ENCODE results near the gene FAM149A. TPM values are rescaled to one million over a fixed set of nuclear protein-coding genes. Genes with fewer than 3 reads are reported as not detected.
A peak's percentile ranks its signal among the peaks of the same experiment; 100 is the strongest.

Gene FAM149A
- total and polyA plus RNA-seq, 12 donors: 1.3 to 6.8 (median 3.3) TPM

DNA sequence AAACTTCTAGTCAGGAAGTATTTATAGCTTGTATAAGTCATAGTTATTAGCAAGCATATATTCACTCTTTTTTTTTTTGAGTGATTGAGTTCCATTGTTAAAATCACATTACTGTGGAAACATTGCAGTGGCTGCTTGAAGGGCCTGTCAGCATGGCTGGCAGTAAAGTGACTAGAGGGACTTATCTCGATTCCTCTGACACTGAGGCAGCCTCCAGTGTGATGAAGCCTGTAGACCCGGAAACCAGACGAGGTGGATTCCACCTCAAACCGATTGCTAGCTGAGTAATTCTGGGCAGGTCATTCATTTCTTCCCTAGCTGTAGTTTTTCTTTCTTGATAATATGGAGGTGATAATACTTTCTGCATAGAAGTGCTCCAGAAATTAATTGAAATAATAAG is 4.7 kb downstream of the FAM149A start:
- WGBS, 4 donors: 79 to 89% (median 83%) methylated on average over 4 of the region's 4 CpGs
- intact Hi-C loops (cut with DNase I): no loop called here
- H3K4me3 ChIP-seq: no peak overlapping the region
- no peaks in the 10 kb centered on the region for H3K27me3 ChIP-seq
- no peaks in the 10 kb centered on the region for H3K36me3 ChIP-seq (replicated peaks in 1 of 2)
- H3K27ac ChIP-seq: no peak overlapping the region
- no peak for DNase-seq
- peaks cover 9 to 13% of the 10 kb centered on the region in 2 donors for H3K4me1 ChIP-seq (replicated peaks in 1 of 2)
- no peaks in the 10 kb centered on the region for H3K9me3 ChIP-seq (replicated peaks in 1 of 3)
- TF ChIP-seq POLR2A (IDR thresholded peaks at IDR 0.05): no peak
- TF ChIP-seq, protein P1, sequence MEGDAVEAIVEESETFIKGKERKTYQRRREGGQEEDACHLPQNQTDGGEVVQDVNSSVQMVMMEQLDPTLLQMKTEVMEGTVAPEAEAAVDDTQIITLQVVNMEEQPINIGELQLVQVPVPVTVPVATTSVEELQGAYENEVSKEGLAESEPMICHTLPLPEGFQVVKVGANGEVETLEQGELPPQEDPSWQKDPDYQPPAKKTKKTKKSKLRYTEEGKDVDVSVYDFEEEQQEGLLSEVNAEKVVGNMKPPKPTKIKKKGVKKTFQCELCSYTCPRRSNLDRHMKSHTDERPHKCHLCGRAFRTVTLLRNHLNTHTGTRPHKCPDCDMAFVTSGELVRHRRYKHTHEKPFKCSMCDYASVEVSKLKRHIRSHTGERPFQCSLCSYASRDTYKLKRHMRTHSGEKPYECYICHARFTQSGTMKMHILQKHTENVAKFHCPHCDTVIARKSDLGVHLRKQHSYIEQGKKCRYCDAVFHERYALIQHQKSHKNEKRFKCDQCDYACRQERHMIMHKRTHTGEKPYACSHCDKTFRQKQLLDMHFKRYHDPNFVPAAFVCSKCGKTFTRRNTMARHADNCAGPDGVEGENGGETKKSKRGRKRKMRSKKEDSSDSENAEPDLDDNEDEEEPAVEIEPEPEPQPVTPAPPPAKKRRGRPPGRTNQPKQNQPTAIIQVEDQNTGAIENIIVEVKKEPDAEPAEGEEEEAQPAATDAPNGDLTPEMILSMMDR (IDR thresholded peaks at IDR 0.05): no peak

- 63 to 78% (median 73%) methylated on average over 2 of the region's 2 CpGs for WGBS, 4 donors
- intact Hi-C loops (cut with DNase I): no loop called here
Measured at GRCh38 chr4:186116697-186117096, 12.2 kb downstream of the FAM149A start.

DNA sequence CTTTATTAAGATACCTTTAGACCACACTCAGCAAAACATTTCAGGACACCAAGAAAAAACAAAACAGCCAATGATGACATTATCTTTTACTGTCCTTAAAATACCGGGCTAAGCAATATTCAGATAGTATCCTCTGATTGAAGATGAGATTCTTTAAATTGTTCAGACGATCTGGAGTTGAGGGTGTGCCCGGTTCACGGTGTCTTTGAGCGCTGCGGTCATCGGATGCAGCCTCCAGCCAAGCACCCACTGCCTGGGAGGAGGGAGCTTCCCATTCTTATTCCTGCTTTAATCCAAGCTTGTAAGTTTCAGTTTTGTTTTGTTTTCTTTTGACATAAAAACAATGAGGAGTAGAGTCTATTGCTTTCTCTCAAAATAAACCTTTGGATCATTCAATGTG is 14.1 kb downstream of the FAM149A start:
- intact Hi-C loops (cut with DNase I): no loop called here
- Histone ChIP-seq H3K4me1 (replicated peaks in 1 of 2) (no peaks in the 10 kb centered on the region), H3K27ac (no peak overlapping the region), H3K4me3 (peak overlapping the region in 1 of 4 donors; percentile 11), H3K36me3 (replicated peaks in 1 of 2) (no peaks in the 10 kb centered on the region), H3K27me3 (no peaks in the 10 kb centered on the region), H3K9me3 (replicated peaks in 1 of 3) (no peaks in the 10 kb centered on the region)
- WGBS, 4 donors: 41 to 49% (median 47%) methylated on average over 7 of the region's 7 CpGs
- DNase-seq: no peak
- TF ChIP-seq, protein P1 (IDR thresholded peaks at IDR 0.05): no peak
- TF ChIP-seq POLR2A (IDR thresholded peaks at IDR 0.05): no peak

More at GRCh38 chr4:186116697-186117096, 12.2 kb downstream of the FAM149A start:
- Histone ChIP-seq H3K4me1 (replicated peaks in 1 of 2) (no peaks in the 10 kb centered on the region), H3K27ac (no peak overlapping the region), H3K27me3 (no peaks in the 10 kb centered on the region), H3K36me3 (replicated peaks in 1 of 2) (no peaks in the 10 kb centered on the region), H3K4me3 (no peak overlapping the region), H3K9me3 (replicated peaks in 1 of 3) (no peaks in the 10 kb centered on the region)
- TF ChIP-seq, protein P1 (IDR thresholded peaks at IDR 0.05): no peak
- TF ChIP-seq POLR2A (IDR thresholded peaks at IDR 0.05): no peak
- no peak for DNase-seq

- WGBS, 4 donors: 80 to 89% (median 84%) methylated on average over 2 of the region's 2 CpGs
- TF ChIP-seq POLR2A (IDR thresholded peaks at IDR 0.05): no peak
- TF ChIP-seq, protein P1 (IDR thresholded peaks at IDR 0.05): no peak
- Histone ChIP-seq H3K27ac (no peak overlapping the region), H3K4me1 (replicated peaks in 1 of 2) (no peaks in the 10 kb centered on the region), H3K4me3 (no peak overlapping the region), H3K27me3 (no peaks in the 10 kb centered on the region), H3K9me3 (replicated peaks in 1 of 3) (no peaks in the 10 kb centered on the region), H3K36me3 (replicated peaks in 1 of 2) (no peaks in the 10 kb centered on the region)
- intact Hi-C loops (cut with DNase I): no loop called here
- DNase-seq: no peak
Measured at GRCh38 chr4:186121057-186121456, 16.6 kb downstream of the FAM149A start.

All from adrenal gland (tissue), 12 donors.